ENCODE measurements around the gene CPSF2. TPM values are rescaled to one million over a fixed set of nuclear protein-coding genes. Genes with fewer than 3 reads are reported as not detected.

Gene CPSF2
- 75.3 and 85.3 TPM in 2 replicates for total RNA-seq

- intact Hi-C loops (cut with micrococcal nuclease), result loop anchor here (1.0 to 2.0 kb wide), 3 partner anchors 16 to 673 kb away; partner anchors contain the start of genes ATXN3, GOLGA5 and TRIP11
Measured at GRCh38 chr14:92121670-92122350, at the start of gene CPSF2, which contains the start of gene NDUFB1. CPSF2 (plus strand) TSS chr14:92121969; CDS start chr14:92130985, 9,016 bp downstream. NDUFB1 (minus strand) TSS chr14:92121706; CDS start chr14:92117637, 4,069 bp downstream.

- intact Hi-C loops (cut with micrococcal nuclease), result no loop called here
Measured at GRCh38 chr14:92074555-92074954, 47.2 kb upstream of the CPSF2 start.

GRCh38 chr14:92088494-92088893 is 33.3 kb upstream of the CPSF2 start:
- intact Hi-C loops (cut with micrococcal nuclease), result no loop called here

GRCh38 chr14:92093320-92093719 is 28.4 kb upstream of the CPSF2 start:
- intact Hi-C loops (cut with micrococcal nuclease), result no loop called here

- intact Hi-C loops (cut with micrococcal nuclease), result loop anchor here (10.0 kb wide), 2 partner anchors 235 to 585 kb away; partner anchors contain the start of genes PPP4R3A and TC2N
Measured at GRCh38 chr14:92099802-92100201, 22.0 kb upstream of the CPSF2 start.

GRCh38 chr14:92103363-92103989 is 18.3 kb upstream of the CPSF2 start:
- intact Hi-C loops (cut with micrococcal nuclease), result loop anchor here (10.0 kb wide), 2 partner anchors 239 to 589 kb away; partner anchors contain the start of genes PPP4R3A and TC2N

GRCh38 chr14:92105073-92105892 is 16.5 kb upstream of the CPSF2 start:
- intact Hi-C loops (cut with micrococcal nuclease), result loop anchor here (5.0 to 10.0 kb wide), 4 partner anchors 108 to 1708 kb away; partner anchors contain the start of genes CALM1, PPP4R3A and TC2N

GRCh38 chr14:92105893-92106142 is 16.0 kb upstream of the CPSF2 start:
- intact Hi-C loops (cut with micrococcal nuclease), result loop anchor here (1.0 to 10.0 kb wide), 7 partner anchors 15 to 1709 kb away; partner anchors contain the start of genes CALM1, CPSF2, NDUFB1 and PPP4R3A

GRCh38 chr14:92106143-92106926 is 15.4 kb upstream of the CPSF2 start, which contains the start of gene ATXN3:
ATXN3 (minus strand) TSS chr14:92106582; CDS start chr14:92106552, 30 bp downstream.
- intact Hi-C loops (cut with micrococcal nuclease), result loop anchor here (1.0 to 10.0 kb wide), 7 partner anchors 15 to 1709 kb away; partner anchors contain the start of genes CALM1, CPSF2, NDUFB1 and PPP4R3A

- intact Hi-C loops (cut with micrococcal nuclease), result loop anchor here (5.0 to 10.0 kb wide), 4 partner anchors 111 to 1711 kb away; partner anchors contain the start of genes CALM1, PPP4R3A and TC2N
Measured at GRCh38 chr14:92108345-92109254, 13.2 kb upstream of the CPSF2 start.

- intact Hi-C loops (cut with micrococcal nuclease), result loop anchor here (5.0 to 10.0 kb wide), 4 partner anchors 112 to 1712 kb away; partner anchors contain the start of genes CALM1, PPP4R3A and TC2N
Measured at GRCh38 chr14:92109490-92109889, 12.3 kb upstream of the CPSF2 start.

GRCh38 chr14:92121207-92121669 is 531 bp upstream of the CPSF2 start:
- intact Hi-C loops (cut with micrococcal nuclease), result loop anchor here (1.0 to 2.0 kb wide), 3 partner anchors 15 to 674 kb away; partner anchors contain the start of genes ATXN3, GOLGA5 and TRIP11

GRCh38 chr14:92122351-92122677 is 545 bp downstream of the CPSF2 start:
- intact Hi-C loops (cut with micrococcal nuclease), result no loop called here

GRCh38 chr14:92122761-92123160 is 992 bp downstream of the CPSF2 start:
- intact Hi-C loops (cut with micrococcal nuclease), result no loop called here

GRCh38 chr14:92134456-92134855 is 12.7 kb downstream of the CPSF2 start:
- intact Hi-C loops (cut with micrococcal nuclease), result no loop called here

- intact Hi-C loops (cut with micrococcal nuclease), result loop anchor here (5.0 kb wide), 1 partner anchor 547 kb away; no protein-coding TSS in a partner anchor
Measured at GRCh38 chr14:92135269-92135668, 13.5 kb downstream of the CPSF2 start.

- intact Hi-C loops (cut with micrococcal nuclease), result no loop called here
Measured at GRCh38 chr14:92143309-92143708, 21.5 kb downstream of the CPSF2 start.

GRCh38 chr14:92143962-92144361 is 22.2 kb downstream of the CPSF2 start:
- intact Hi-C loops (cut with micrococcal nuclease), result no loop called here

- intact Hi-C loops (cut with micrococcal nuclease), result no loop called here
Measured at GRCh38 chr14:92144708-92145107, 22.9 kb downstream of the CPSF2 start.

Measured in T-helper 2 cell treated with Interferon-gamma antibody and Interleukin-4, amounts not matched to agents 100 ng/mL and 5 ng/mL, for 36 hours (primary cell).